ENCODE data around the gene RET.

RET gene

DNA sequence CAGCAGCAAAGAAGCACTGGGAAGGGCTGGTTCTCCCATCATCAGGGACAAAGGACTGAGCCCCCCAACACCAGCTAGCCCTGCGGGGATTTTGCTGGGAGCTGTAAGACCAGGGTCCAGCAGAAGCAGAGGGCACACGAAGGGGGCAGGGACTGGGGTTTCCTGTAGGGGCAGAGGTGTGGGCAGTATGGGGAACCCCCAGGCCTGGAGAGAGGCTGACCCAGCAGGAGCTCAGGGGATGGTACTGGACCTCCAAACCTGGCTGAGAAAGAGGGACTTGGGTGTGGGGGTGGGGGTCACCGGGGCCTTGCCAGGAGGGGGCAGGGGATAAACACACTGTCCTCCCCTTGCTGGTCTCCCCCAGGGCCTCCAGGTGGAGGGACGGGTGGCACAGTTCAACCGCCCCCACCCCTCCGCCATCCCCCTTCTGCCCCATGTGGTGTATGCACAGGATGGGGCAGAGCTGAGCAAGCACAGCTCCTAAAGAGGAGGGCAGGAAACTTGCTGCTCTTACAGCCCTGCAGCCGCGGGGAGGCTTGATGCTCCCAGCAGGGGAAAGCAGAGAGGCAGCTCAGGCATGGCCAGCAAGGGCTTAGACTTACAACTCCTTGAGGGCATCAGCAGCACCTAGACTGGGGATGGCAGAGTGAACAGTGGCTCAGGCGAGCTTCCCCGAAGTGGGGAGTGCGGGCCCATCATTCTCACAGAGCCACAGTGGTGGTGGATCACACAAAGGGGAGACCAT is 12.4 kb upstream of the RET start:
- no peak for DNase-seq

DNA sequence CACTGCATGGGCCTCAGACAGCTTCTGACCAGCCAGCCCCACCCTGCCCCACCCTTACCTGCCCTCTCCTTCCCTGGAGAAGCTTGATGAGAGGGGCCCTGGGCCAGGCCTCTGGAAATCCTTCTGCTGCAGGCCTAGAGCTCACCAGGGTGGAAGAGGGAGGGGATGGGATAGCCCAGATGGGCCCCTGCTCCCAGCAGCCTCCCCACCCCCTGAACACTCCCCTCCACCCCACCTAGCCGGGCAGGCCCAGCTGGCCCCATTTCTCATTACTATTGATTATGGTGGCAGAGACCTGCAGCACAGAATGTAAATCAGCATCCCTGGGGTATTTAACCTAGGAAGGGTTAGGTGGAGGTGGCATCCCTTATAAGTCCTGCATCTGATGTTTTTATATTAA is 11.6 kb upstream of the RET start:
- DNase-seq: no peak

DNA sequence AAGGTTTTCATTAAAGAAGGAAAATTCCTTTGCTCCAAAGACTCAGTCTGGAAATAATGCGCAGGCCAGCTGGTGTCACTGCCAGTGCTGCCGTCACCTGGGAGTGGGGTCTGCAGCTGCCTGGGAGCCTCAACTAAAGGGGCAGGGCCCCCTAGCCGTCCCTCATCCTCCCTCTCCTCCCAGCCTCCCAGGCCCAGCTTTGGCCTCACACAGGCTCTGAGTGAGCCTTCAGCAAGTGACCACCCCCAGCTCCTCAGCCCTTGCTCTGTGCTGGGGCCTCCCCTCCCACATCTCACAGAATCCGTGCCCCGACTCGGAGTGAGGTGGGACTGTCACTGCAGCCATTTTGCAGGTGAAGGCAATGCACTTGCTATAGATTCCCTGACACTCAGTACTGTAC is 11.1 kb upstream of the RET start:
- no peak for DNase-seq

DNA sequence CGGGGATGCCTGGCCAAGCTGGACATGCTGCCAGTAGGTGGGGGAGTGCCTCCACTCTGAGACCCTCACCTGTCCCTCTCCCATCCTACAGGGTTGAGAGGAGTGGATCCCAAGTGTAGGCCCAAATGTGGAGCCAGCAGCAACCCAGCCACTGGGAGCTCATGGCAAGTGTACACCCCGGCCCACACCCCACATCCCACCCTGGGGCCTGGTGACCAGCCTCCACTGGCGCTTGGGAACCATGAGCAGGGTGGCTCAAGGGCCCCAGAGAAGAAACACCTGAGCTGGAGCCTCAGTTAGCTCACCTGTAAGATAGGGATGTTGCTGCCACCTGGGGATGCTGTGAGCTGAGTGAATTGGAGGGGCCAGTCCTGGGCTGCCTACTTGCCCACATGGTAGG is 10.4 kb upstream of the RET start:
- no peak for DNase-seq

DNA sequence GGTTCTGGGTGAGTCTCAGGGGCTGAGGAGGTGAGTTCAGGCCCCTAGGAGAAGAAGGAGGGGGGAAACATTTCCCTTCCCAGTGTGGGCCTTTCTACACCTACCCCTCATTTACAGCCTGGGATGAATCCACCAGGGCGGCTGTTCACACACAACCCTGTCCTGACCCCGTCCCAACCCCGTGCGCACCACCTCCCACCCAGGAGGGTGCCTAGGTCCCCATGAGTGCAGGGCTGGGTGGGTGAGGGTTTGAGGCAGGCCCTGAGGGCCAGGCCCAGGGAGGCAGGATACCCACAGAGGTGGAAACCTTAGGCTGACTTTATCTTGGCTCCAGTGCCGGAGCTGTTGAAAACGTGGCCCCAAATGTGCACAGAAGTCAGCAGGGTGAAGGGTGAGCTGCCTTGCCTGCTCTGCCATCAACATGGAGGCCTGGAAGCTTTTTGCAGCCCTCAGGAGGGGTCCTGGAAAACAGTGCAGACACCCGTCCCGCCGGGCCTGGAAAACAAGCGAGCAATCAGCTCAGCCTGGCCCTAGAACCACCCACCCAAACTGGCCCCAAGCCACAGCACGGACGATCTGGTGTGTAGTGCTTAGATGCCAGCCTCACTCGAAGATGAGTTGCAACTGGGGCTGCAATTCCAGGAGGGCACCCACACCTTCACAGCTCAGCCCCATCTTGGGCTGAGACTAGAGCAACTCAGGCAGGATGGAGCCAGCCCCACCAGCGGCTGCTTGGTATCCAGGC is 9.3 kb upstream of the RET start:
- DNase-seq: no peak

DNA sequence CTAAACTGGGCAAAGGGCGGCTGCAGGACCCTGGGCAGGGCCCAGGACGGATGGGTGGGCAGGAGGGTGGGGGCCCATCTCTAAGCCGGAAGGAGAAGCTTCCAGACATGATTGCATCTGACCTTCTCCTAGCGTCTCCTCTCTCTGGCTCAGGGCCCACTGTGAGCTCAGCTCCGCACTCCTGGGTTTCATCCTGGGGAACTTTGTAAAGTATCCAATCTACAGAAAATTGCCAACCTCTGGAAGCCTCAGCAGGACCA is 8.8 kb upstream of the RET start:
- no peak for DNase-seq

DNA sequence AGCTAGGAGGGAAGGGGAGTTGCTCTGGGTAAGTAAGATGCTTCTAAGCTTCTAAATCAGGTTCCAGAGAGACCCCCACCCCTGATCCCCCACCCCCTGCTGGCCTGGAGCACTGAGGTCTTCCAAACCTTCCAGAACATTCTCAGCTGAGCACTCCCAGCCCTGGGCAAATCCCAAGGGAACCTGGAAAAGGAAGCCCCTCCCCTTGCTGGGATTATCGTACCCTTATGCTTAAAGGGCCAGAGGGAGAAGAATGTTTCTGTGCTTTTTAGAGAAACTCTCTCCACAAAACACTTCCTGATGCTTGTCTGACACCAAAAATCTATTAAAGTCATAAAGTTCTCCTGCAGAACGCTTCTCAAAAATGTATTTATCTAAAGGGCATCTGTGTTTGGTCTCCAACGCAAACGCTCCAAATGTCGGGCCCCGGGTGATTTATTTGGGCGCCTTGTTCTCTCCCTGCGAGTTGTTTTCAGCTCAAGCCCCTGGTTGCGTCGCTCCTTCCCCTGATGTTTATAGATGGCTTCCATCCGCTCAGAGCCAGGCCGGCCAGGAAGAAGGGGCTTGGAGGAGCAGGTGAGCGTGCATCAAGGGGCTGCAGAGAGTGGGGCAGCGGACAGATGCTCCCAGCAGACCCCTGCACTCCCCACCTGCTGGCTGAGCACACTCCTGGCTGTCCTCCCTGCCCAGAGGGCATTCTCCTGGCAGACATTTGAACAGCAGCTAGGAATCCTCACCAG is 8.2 kb upstream of the RET start:
- no peak for DNase-seq

DNA sequence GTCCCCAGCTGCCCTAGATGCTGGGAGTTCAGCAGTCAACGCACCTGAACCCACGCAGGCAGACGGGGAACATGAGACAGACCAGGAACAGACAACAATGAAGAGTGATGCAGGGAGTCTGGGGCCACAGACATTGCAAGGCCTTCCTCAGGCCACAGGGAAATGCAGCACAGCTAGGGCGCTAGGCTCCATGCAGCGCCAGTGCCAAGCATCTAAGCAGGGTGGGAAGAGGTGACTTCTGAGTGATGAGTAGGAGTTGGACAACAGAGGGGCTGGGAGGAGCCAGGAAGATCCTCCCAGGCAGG is 7.7 kb upstream of the RET start:
- DNase-seq: no peak

DNA sequence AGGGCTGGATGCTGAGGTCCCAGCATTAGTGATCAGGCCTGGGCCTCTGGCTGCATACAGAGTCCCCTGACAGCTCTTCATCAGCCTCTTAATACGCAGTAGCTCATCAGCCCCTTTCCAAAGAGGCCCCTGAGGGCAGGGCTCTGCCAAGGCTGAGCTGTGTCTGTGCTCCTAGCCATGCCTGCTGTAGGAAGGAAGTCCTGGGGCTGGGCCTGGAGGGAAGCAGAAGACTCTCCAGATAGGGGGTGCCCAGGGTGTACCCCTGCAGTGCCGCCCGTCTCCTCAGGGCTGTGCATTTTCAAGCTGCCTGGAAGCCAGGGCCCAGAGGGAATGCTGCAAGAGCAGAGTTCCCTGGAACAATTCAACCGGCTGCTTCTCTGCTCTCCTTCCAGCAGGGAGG is 7.3 kb upstream of the RET start:
- DNase-seq: no peak

DNA sequence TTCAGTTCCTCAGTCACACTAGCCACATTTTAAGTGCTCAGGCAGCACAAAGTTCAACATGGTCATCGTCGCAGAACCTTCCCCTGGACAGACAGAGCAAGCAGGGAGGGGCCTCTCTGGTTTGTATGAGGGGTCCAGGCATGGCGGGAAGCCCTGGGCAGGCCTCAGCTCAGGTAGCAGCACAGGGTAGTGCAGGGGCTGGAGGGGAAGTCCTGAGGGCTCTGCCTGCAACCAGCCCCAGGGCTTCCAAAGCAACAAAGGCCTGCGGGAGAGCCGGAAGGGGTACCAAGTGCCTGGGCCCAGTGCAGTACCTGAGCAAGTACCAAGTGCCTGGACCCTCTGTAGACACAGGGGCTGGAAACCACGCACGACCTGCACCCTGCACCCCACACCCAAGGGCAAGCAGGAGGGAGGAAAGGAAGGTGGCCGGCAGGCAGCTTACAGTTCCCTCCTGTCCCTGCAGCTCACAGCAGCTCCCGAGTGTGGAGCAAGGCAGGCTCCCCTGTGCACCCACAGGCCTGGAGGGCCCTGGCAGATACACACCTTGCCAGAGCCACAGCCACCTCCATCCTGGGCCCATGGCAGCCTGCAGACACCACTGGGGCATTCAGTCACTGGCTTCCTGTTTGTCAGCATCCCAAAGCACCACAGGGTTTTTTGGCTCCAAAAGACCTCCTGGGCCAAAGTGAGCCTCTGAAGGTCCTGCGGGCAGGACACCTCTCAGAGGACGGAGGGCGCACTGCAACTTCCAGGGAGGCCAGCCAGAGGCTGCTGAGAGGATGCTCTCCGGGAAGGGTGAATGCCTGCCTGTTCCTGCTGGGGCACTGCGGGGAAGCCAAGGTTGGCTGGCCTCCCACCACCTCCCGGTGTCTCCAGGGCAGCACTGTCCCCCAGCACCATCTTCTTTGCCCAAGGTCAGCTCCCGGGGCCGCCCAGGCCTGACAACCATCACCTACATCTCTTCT is 6.5 kb upstream of the RET start:
- DNase-seq: no peak

DNA sequence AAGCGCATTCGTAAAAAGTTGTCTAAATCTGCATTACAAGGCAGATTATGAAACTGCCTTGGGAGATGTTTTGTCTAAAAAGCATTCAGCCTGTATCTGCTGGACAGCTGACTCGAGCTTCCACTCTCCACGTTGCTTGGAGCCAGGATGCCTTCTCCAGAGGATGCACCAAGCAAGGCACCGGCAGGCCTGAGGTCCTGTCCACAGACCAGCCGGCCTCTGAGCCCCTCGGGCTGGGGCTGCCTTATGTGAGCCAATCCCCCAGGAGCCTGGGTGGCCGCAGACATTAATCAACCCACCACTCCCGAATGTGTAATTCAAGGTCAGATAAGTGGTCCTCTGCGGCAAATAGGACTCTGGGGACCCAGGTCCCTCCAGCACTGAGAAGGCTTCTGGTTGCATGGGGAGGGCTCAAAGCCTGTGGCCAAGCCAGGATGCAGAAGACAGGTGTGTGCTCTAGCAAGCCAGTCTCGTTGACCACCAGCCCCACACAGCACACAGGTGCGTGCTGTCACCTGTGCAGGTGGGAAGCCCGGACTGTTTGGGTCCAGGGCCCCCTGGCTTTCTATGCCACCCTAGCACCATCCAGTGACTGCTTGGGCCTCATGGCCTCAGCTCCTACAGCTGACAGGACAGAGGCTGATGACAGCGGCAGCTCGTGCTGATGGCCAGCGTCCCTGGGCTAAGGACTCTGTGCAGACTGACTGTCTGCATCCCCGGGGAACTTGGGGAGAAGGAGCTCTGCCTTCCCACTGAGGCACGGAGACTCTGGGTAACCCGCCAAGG is 4.8 kb upstream of the RET start:
- DNase-seq: no peak

DNA sequence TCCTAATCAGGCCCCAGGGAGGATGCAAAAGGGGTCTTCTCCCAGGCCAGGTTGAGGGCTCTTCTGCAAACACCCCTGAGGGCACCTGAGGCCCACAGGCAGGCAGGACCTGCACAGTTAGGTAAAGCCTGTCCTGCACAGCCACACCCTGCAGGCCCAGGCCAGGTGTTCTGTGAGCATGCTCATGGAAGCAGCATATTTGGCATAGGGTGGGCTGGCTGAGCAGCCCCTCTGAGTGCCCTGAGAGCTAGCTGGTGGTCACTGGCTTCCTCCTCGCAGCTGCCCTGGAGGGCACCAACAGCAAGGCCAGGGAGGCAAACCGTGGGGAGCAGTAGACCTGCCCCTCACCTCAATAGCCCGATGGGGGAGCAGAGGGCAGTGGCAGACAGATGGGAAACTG is 3.7 kb upstream of the RET start:
- DNase-seq: no peak

DNA sequence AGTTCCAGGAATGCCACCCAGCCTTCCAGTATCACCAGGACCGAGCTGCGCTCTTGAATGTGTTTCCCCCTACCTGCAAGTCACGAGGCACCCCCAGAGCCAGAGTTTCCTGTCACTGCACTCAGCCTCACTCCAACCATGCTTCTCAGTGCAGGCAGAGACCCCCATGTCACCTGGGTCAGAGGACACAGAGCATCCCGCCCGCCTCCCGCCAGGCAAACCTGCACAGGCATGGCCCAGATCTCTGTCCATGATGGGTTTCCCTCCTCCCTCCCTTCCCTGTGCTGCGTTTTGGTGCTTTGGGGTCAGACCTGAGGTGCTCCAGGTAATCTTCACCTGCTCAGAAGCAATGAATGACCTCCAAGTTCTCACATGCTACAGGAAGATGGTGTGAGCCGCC is 3.1 kb upstream of the RET start:
- DNase-seq: no peak

DNA sequence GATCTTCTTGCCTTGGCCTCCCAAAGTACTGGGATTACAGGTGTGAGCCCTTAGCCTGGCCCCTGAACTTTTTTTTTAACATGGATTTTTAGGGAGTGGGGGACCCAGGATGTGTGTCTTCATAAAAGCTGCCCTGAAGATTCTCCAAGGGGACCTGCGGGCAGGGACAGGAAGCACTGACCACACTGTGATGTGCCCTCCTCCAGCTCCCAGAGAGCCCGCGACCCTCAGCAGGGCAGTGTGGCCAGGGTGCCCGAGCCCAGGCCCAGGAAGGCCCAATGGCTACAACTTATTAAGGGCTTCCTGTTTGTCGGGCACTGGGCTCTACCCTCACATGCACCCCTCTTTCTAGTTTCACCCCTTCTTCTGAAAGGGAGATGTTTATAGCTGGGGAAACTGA is 2.5 kb upstream of the RET start:
- DNase-seq: no peak

DNA sequence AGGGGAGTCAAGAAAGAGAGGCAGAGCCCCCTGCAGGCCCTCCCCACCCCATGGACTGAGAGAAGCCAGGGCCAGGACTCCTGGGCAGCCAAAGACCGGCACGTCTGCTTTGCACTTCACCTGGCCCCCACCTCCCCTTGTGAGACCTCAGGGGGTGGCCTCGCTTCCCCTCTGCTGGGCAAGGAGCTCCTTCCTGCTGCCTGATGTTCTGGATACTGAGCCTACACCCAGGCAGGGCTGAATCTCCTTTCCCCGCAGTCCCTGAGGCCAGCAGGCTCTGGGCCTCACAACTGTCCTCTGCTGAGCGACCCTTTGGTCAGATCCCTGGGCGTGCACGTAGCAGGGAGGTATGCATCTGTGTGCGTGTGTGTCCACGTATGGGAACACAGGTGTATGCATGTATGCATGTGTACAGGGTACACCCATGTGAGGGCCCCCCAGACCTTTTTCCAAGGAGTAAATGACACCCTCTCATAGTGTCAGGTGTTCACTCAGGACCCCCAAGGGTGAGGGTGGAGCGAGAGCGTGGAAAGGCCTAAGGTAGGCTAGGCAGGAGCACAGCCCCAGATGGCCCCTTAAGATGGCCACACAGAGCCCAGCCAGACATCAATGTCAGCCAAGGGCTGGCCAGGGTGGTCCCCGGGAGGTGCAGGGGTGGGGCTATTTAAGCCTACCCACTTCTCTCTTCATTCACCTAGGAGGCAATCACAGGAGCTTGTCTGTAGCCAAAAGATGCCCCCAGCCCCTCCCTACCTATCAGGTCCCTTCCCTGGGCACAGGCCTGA is 1.9 kb upstream of the RET start:
- no peak for DNase-seq

DNA sequence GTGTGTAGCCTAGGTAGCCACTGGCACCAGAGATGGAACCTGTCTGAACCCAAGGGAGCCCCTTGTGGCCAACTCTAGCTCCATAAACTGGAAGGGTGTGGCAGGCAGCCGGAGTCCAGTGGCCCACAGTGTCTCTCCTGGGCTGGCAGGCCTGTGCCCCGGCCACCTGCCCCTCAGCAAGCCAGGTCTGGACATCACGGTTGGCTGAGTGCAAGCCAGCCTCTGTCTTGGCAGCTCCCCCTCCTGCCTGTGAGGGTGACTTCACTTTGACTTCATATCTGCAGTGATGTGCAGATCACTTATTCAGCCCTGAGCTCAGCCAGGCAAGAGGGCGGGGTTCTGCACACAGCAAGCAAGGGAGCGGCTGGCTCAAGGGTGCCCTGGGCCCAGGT is 1.3 kb upstream of the RET start:
- DNase-seq: no peak

DNA sequence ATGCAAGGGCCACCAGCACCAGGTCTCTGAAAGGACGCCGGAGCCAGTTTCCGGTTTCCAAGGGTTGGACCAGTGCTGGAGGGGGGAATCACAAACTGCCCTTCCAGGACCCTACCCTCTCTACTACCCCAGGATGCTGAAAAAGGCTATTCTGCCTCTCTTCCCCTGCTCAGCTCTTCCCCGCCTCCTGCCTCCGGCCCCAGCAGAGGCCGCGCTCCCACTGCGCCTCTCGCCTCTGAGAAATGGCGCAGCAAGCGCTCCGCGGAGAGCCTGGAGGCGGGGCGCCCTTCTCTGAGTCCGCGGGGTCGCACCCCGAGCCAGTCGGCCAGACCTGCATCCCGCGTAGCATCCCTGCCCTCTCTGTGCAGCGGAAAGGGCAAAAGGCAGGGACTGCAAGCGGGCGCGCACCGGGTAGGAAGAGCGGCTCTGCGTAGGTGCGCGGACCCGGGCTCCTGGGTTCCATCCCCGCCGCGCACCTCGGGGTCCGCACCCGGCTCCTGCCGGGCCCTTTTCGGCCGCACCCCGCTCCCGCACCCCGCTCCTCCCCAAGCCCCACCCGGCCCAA is 476 bp upstream of the RET start:
- DNase-seq: no peak

DNA sequence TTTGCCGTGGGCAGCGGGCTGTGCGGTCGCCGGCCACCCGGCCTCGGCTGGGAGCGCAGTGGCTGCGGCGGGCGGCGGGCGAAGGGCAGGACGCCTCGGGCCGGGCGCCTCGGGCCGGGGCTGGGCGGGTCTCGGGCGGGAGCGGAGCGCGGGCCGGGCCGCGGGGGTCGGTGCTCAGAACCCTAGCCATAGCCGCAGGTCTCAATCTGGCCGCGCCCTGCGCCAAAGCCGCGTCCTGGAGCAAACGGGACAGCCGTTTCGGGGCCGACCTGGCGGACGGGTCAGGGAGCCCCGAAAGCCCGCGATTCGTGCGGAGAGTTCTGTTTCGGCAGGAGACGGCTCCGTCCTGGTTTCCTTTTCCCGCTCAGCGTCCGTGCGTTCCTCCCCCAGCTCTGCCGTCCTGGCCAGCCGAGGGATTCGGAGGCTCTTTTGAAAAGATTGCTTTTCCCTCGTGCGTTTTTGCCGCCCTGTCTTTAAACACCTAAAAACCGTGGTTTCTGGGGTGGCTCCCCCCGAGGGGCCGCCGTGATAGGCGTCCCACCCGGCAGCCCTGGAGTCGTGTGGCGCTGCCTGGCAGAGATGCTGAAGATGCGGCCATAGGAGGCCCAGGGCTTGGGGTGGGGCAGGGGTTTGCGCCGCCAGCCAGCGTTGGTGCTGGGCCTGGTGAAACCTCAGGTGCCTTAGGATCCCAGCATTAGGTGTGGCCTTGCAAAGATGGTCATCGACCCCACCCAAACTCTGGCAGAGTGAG is 727 bp downstream of the RET start:
- DNase-seq: no peak

DNA sequence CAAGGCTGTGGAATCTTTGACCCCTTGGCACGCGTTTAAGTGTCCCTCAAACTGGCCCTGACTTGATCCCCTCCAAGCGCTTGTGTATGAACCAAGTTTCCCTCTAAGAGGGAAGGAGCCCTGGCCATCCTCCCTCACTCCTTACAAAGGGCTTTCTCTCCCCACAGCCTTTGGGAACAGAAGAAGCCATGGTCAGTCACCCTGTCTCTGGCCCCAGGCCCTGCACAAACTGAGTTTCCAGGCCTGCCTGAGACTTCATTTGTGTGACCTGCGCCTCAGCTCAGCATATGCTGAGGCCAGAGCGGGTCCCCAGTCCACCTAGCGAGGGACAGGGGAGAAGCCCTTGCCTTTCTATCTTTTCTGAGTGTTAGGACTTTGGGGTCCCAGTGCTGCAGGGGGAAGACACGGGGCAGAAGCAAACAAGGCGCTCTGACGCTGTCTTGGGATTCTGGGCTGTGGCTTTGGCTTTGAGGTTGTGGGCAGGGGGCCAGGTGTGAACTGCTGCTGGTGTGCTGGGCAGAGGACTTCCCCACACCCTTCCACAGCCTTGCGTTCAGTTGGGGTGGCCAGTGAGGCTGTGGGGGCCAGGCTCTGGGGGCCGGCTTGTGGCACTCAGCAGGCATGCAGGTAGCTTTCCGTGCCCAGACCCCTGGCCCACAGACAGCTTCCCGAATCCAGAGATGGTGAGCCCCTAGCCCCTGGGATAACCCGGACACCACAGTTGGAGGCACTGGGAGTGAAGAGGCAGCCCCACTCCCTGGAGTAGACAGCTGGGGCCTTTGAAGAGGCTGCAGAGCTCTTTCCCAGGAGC is 1.5 kb downstream of the RET start:
- DNase-seq: no peak

DNA sequence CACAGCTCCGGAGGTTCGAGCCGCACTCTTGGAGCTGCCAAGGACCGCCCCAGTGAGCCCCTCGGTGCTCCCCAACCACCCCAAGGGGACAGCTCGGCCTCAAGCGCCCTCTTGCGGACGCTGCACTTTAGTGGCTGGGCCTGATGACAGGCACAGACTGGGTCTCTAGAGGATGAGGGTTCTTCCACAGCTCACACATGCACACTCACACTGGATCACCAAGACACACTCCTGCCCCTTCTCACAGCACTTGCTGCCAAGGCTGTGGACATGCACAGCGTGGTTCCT is 2.1 kb downstream of the RET start:
- DNase-seq: no peak
